H7 (cell line): ENCODE results near the gene PRRC2B. TPM values are rescaled to one million over a fixed set of nuclear protein-coding genes. Genes with fewer than 3 reads are reported as not detected.
A peak's percentile ranks its signal among the peaks of the same experiment; 100 is the strongest.

Experiments used
- DNase-seq: peaks from one replicate; pipeline ENCODE4 v3.0.0; 2012
- H3K27me3 ChIP-seq: 2 replicates; pipeline ENCODE4 v1.6.0; 2011; ENCODE audit warnings: mild to moderate bottlenecking, low read length; ENCODE audit not compliant: control insufficient read depth, insufficient read depth
- H3K36me3 ChIP-seq: replicated peaks from 2 replicates; pipeline ENCODE4 v1.5.1; 2011; ENCODE audit warnings: low read length; ENCODE audit not compliant: control insufficient read depth, insufficient read depth
- H3K4me3 ChIP-seq: 2 replicates; pipeline ENCODE4 v1.5.1; 2011; ENCODE audit warnings: low read depth, mild to moderate bottlenecking, control low read depth, low read length, moderate library complexity; ENCODE audit not compliant: insufficient read depth
- total RNA-seq: library from RNA; depleted of rRNA; stranded (reverse); fragments of >200 nt; shearing (Covaris generic); gene quantifications from 2 replicates; pipeline ENCODE4 v1.2.3, GENCODE V29; 2014

PRRC2B gene
- total RNA-seq, 1 experiment from 2014 or later: 77.4 TPM

- DNase-seq: no peak
- Histone ChIP-seq H3K4me3 (no peak overlapping the region), H3K36me3 (peaks cover 22% of the 10 kb centered on the region), H3K27me3 (no peaks in the 10 kb centered on the region)
Observed at GRCh38 chr9:131429121-131430012, 35.5 kb downstream of the PRRC2B start.

DNA sequence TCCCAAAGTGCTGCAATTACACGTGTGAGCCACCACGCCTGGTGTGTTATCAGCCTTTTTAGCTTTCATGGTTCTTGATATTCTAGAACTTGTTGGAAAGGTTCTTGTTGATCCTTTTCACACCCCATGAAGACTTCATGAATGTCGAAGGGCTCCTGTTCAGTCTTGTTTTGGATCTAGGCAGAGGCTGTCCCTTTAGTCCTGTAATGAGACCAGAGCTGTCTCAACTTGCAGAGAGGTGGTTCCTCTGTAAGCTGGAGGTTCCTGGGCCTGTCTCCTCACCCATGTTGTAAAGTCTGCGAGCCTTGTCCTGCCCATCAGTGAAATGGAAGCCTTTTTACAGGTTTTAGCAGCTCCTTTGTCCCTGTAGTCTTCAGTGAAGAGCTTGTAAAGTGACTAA lies 38.2 kb downstream of the PRRC2B start:
- peaks cover 26% of the 10 kb centered on the region for H3K36me3 ChIP-seq
- H3K27me3 ChIP-seq: no peaks in the 10 kb centered on the region
- H3K4me3 ChIP-seq: no peak overlapping the region
- no peak for DNase-seq

- no peak for DNase-seq
- Histone ChIP-seq H3K4me3 (no peak overlapping the region), H3K27me3 (no peaks in the 10 kb centered on the region), H3K36me3 (peaks cover 30% of the 10 kb centered on the region)
Observed at GRCh38 chr9:131432597-131433301, 38.9 kb downstream of the PRRC2B start.

GRCh38 chr9:131433302-131433854 lies 39.5 kb downstream of the PRRC2B start:
- no peaks in the 10 kb centered on the region for H3K27me3 ChIP-seq
- no peak for DNase-seq
- H3K4me3 ChIP-seq: no peak overlapping the region
- H3K36me3 ChIP-seq: peaks cover 36% of the 10 kb centered on the region

- DNase-seq: no peak
- H3K27me3 ChIP-seq: no peaks in the 10 kb centered on the region
- H3K36me3 ChIP-seq: peaks cover 49% of the 10 kb centered on the region
- no peak overlapping the region for H3K4me3 ChIP-seq
Observed at GRCh38 chr9:131434673-131435072, 40.8 kb downstream of the PRRC2B start.

- Histone ChIP-seq H3K4me3 (no peak overlapping the region), H3K27me3 (no peaks in the 10 kb centered on the region), H3K36me3 (peaks cover 56% of the 10 kb centered on the region)
- no peak for DNase-seq
Observed at GRCh38 chr9:131436376-131436775, 42.5 kb downstream of the PRRC2B start.

DNA sequence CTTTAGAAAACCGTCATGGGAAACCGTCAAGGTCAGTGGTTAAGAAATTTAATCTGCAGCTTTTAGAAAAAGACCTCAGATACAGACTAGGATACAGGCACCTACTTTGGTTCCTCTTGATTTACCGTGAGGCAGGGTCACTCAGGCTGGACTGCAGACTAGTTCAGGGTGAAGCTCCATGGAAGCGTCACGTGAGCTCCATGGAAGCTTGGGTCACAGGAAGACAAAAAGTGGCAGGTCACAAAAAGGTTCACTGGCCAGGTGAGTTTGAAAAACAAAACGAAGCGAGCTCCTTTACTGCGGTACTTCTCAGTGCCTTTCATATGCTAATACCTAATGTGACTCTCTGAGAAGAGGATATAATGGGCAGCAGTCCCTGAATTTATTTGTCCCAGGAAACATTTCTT lies 43.0 kb downstream of the PRRC2B start:
- H3K27me3 ChIP-seq: no peaks in the 10 kb centered on the region
- peaks cover 56% of the 10 kb centered on the region for H3K36me3 ChIP-seq
- DNase-seq: peak; percentile 67
- H3K4me3 ChIP-seq: no peak overlapping the region

DNA sequence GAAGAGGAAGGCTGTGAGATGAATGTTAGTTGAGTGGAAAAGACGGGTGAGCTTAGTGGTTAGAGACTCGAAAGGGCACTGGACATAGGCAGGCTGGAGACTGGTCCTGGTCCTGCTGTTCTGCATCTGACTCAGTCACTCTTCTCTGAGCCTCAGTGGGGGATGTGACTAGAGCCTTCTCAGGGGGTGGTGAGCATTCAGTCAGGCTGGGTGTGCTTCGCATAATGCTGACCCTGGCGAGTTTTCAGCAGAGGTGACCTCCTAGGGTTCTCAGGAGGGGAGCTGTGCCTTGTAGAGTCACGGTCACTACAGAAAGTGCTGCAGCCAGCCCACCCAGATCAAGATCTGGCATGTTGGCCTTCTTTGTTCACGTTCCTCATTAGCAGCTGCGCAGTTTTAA lies 44.3 kb downstream of the PRRC2B start:
- H3K27me3 ChIP-seq: no peaks in the 10 kb centered on the region
- no peak overlapping the region for H3K4me3 ChIP-seq
- no peak for DNase-seq
- H3K36me3 ChIP-seq: peaks cover 50% of the 10 kb centered on the region

DNA sequence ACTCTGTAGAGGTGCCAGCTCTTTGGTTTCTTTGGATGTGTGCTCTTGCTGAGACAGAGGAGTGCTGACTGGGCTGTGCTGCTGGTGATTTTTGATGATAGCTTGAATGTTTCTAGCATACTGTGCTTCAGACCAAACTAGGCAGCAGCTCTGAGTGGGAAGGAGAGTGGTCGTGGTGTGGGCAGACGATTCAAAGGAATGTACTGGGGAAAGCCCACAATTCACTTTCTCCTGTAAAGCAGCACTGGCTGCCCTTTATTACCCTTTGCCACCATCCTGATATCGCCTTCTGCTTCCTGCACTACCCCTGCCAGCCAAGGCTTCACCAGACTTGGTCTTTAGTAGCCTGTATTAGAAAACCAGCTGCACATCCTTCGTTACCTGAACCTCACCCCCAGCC lies 45.3 kb downstream of the PRRC2B start:
- DNase-seq: no peak
- H3K4me3 ChIP-seq: no peak overlapping the region
- H3K36me3 ChIP-seq: peaks cover 48% of the 10 kb centered on the region
- no peaks in the 10 kb centered on the region for H3K27me3 ChIP-seq

DNA sequence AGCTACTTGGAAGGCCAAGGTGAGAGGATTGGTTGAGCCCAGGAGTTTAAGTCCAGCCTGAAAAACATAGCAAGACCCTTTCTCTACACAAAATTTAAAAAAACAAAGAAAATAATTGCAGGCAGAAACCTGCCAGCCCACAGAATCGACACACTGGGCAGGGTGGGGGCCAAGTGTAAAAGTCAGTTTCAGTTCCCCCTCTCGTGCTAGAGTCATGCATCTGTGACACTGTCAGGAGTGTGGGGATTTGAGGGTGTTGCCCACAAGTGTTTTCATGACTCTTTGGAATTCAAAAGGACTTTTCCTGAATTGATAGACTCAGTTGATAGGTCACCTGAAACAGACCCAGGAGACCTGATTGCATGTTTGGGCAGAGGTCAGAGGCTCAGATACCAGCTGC lies 47.6 kb downstream of the PRRC2B start:
- Histone ChIP-seq H3K4me3 (no peak overlapping the region), H3K27me3 (no peaks in the 10 kb centered on the region), H3K36me3 (peaks cover 58% of the 10 kb centered on the region)
- DNase-seq: no peak

DNA sequence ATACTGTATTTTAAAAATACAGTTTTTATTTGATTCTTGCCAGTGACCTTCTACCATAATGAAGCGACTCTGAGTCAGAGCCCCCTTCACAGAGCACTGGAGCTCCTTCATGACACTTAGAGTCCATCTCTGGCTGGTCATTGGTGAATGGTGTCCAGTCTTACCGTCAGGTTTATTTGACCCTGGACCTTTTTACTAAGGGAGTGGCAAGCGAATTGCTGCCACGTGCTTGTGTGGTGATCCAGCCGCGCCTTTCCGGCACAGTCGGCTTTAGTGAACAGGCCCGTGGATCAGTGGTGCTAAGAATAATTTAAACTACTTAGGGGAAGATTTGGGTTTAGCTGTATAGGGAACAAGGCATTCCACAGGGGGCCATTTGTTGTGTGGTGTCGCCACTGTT lies 48.5 kb downstream of the PRRC2B start:
- Histone ChIP-seq H3K36me3 (peaks cover 66% of the 10 kb centered on the region), H3K27me3 (no peaks in the 10 kb centered on the region), H3K4me3 (no peak overlapping the region)
- DNase-seq: no peak

DNA sequence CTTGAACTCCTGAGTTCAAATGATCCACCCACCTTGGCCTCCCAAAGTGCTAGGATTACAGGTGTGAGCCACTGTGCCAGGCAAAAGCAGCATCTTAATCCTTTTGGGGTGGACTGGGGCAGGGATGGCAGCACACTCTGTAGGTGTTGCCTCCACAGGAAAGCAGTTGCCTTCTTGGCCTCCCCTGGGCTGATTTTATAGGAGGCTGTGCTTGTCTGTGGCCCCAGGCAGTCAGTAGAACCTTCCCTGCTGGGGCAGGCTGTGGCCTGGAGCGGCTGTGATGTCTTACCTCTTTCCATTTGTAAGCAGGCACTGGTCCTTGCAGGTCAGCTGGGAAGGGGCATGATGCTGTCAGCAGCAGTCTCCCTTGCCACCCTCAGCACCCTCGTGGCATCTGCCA lies 49.8 kb downstream of the PRRC2B start:
- Histone ChIP-seq H3K36me3 (peaks cover 59% of the 10 kb centered on the region), H3K27me3 (no peaks in the 10 kb centered on the region), H3K4me3 (no peak overlapping the region)
- DNase-seq: no peak

- DNase-seq: no peak
- Histone ChIP-seq H3K36me3 (peaks cover 46% of the 10 kb centered on the region), H3K4me3 (no peak overlapping the region)
Observed at GRCh38 chr9:131446276-131446675, 52.4 kb downstream of the PRRC2B start.

DNA sequence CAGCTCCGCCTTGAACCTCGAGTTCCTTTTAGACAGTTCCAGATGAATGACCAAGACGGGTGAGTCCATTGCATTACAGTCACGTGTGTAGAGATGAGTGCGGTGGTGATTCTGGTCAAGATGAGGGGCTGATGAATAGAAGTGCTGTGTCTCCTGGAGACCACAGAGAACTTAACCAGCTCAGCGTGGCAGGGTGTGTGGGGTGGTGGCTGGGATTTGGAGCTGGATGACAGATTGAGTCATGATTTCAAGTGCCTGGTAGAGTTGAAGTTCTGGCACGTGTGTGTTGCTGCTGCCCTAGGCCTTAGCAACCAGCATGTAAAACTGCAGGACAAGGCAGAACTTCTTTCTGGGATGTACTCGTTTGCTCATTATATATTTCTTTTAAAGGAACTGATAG lies 53.3 kb downstream of the PRRC2B start:
- no peak overlapping the region for H3K4me3 ChIP-seq
- no peak for DNase-seq
- no peaks in the 10 kb centered on the region for H3K27me3 ChIP-seq
- peaks cover 48% of the 10 kb centered on the region for H3K36me3 ChIP-seq

More at GRCh38 chr9:131446276-131446675, 52.4 kb downstream of the PRRC2B start:
- H3K27me3 ChIP-seq: no peaks in the 10 kb centered on the region

DNA sequence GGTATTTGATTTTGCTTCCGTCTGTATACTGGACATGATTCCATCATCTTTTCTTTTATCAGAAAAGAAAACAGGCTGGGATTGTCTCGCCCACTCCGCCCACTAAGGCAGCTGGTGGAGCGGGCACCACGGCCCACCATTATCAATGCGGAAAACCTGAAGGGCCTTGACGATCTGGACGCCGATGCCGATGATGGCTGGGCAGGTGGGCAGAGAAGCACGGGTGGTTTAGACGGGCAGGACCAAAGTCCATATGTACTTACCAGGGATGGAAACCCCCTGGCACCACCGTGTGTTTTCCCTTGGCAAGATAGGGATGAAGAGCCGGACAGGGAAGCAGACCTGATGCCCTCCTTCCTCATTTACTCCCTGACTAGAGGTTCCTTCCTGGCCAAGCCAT lies 53.7 kb downstream of the PRRC2B start:
- H3K36me3 ChIP-seq: peaks cover 45% of the 10 kb centered on the region
- DNase-seq: no peak
- no peak overlapping the region for H3K4me3 ChIP-seq

More for the DNA sequence above, 53.7 kb downstream of the PRRC2B start:
- no peaks in the 10 kb centered on the region for H3K27me3 ChIP-seq
